HG02610 (cell line): ENCODE measurements around the gene EPHX1.
"Not testable (repeated sequence)": the region's sequence is repeated elsewhere in the genome, so short reads cannot be mapped to it uniquely, and the experiment has no call there.

Experiments used
- ATAC-seq: cut with Tn5 transposase; IDR thresholded peaks from one replicate; pipeline ENCODE4 v1.9.1; 2021; ENCODE audit warnings: mild to moderate bottlenecking, moderate library complexity; ENCODE audit not compliant: unreplicated experiment

EPHX1 gene

DNA sequence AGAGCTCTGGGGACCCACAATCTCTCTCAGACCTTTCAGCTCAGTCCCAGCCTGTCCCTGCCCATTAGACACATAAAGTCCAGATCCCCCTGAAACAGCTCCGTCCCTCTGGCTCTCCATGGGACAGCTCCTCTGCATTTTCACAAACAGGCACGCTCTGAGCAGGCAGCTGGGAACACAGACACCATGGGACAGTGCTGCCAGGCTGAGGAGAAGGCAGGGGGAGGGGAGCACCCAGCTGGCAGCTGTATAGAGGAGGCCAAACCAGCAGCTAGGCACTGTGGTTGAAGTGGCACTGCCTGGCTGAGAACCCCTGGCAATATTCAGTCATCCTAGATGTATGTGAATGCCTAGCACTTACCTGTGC lies 70.3 kb downstream of the EPHX1 start:
- ATAC-seq = no peak

- ATAC-seq = no peak
These were observed 70.7 kb downstream of the EPHX1 start for GRCh38 chr1:225880636-225881035.

DNA sequence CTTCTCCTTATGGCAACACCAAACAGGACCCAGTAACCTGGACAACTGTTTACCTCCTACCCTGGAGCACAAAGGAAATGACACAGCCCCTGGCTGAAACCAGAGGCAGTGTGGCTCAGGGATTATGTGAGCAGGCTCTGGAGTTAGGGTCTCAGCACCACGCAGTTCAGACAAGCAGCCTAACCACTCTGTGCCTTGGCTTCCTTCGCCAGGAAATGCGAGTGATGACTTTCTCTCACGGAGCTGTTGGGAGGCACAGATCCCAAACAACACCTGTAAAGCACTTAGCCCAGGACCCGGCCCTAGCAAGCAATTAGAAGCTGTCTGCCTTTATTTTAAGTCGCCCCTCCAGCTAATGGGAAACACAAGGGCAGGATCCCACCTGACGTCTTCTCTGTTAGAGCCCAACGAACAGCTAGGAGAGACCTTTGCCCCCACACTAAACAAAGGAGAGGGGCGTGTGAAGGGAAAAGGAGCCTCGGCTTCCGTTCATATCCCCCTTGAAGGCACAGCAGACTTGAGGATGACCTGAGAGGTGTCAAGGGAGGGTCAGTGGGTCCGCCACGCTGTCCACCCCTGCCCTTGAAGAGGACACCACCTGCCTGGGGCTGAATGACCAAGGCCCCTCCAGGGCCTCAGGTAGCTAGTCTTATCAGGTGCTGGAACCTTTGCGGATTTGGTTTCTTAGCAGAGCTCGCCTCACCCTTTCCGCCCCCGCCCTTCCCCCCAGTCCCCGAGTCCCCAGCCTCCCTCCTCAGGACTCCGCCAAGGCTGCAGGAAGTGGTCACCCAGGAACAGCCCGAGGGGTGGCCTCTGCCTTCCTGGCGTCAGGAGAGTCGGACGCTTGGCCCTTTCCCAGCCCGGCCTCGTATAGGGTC lies 71.4 kb downstream of the EPHX1 start:
- no peak for ATAC-seq

DNA sequence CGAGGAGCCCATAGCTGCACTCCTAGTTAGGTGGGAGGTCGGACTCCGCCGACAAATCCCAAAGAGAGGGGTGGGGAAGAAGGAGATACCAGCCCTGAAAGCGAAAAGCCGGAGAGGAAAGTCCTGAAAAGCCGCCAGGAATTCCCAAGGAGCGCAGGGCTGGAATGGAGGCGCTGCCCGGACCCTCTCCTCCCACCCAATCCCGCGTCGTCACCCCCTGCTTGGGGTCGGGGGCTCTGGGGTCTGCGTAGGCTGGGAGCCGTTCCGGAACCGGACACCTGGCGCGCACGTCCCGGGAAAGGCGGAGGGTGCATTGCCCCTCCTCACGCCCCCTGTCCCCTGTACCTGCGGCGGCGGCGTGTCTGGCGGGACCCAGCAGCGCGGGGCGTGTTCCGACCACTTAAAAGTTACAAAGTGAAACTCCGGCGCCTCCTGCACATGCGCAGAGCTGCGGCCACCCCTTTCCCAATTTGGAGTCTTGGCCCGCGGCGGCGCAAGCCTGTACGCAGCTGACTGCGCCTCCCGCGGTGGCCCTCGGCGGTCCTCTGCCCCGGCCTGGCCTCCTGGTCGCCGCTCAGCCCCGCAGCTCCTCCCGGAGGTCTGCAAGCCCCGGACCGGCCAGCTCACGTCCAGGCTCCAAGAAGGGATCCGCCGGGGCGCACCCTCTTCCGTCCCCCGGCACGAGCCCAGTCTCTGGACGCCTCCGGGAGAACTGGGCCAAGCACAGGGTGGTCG lies 72.2 kb downstream of the EPHX1 start, which contains the start of gene TMEM63A:
Gene TMEM63A, minus strand, starts transcription at position 422 of the 735 bp plus-strand sequence. CDS start 4,800 bp downstream, outside the sequence.
- ATAC-seq = peak; percentile 65

DNA sequence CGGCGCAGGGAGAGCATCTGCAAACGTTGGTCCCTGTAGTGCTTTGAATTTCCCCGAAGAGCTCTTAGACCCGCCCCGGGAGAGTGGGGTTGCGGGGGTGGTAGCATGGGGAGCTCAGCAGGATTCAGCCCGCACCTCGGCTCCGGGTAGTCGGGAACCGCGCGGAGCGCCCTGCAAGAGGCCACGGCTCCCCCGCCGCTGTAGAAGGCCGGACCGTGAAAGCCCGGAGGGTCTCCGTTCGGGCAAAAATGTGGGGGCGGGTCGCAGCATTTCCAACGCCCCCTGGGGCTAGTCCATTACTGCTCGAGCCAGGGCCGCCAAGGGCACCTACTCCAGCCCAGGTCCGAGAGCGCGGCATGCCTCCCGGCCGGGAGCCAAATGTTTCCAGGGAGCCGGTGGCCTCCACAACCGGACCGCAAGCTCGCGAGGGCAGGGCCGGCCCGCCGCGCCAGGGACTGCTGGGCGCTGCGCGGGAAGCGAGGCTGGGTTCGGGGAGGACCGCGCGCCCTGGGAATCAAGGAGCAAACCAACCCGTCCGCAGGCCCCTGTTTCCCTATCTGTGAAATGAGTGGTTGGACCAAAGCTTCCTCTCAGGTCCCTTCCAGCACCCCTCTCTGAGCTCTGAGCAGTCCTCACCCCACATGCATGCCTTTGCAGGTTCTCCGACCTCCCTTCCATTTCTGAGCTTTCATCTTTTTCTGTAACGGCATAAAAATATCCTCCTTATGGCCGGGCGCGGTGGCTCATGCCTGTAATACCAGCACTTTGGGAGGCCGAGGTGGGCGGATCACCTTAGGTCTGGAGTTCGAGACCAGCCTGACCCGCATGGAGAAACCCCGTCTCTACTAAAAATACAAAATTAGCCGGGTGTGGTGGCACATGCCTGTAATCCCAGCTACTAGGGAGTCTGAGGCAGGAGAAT lies 73.0 kb downstream of the EPHX1 start:
- peak; percentile 14 for ATAC-seq

DNA sequence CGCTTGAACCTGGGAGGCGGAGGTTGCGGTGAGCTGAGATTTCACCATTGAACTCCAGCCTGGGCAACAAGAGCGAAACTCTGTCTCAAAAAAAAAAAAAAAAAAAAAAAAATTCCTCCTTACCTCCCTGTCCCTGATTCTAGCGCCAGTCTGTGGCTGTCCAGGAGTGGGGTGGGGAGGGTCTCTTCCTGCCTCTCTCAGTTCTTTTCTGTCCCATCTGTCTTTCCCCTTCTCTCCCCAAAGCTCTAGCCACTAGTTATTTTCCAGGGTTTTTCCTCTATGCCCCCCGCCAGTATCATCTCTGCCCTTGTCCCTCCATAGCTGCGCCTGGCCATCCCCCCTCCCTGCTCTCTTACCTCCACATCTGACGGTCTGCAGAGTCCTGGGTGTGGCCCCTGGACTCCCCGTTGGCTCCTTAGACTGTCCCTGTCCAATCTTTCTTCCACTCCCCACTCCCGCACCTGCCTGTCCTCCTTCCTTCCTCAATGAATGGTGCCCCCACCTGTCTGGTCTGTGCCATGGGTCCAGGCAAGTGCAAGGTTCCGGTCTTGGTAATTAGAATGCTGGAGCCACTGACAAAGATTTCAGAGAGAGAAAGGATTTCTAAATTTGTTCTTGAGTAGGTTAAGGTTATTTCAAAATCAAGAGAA lies 73.8 kb downstream of the EPHX1 start:
- no peak for ATAC-seq

- no peak for ATAC-seq
These were observed 75.4 kb downstream of the EPHX1 start for GRCh38 chr1:225885336-225885735.

DNA sequence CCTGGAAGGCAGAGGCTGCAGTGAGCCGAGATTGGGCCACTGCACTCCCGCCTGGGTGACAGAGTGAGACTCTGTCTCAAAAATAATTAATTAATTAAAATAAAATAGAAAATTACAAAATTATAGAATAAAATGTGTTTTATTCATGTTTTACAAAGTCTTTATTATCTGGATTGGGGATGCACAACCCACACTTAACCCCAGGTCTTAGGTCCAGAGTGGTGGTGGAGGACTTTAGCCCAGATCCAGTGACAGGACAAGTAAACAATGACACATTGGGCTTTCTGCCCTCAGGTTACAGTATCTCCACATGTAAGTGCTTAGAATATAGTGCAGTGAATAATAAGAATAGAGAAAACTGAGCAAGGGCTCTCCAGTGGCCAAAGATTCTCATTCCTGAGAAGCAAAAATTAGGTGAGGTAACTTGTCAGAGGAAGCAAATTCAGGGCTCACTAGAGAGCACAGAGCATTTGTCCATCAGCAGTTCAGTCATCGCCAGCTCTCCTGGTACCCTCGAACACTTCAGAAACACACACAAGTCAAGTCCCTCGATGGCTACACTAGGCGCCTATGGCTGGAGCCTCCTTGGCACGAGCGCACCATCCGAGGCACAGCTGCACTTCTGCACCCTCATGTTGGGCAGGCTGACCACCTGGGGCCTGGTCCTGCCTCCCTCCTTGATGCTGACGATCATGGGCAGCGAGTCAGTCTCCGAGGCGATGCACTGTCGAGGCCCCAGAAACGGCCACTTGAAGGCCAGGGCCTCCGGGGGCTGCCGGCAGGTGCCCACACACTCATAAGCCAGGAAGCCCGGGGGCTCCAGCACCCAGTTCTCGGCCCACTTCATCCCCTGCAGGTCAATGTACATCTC lies 76.5 kb downstream of the EPHX1 start:
- no peak for ATAC-seq

- no peak for ATAC-seq
These were observed 77.0 kb downstream of the EPHX1 start for GRCh38 chr1:225887030-225887314.

DNA sequence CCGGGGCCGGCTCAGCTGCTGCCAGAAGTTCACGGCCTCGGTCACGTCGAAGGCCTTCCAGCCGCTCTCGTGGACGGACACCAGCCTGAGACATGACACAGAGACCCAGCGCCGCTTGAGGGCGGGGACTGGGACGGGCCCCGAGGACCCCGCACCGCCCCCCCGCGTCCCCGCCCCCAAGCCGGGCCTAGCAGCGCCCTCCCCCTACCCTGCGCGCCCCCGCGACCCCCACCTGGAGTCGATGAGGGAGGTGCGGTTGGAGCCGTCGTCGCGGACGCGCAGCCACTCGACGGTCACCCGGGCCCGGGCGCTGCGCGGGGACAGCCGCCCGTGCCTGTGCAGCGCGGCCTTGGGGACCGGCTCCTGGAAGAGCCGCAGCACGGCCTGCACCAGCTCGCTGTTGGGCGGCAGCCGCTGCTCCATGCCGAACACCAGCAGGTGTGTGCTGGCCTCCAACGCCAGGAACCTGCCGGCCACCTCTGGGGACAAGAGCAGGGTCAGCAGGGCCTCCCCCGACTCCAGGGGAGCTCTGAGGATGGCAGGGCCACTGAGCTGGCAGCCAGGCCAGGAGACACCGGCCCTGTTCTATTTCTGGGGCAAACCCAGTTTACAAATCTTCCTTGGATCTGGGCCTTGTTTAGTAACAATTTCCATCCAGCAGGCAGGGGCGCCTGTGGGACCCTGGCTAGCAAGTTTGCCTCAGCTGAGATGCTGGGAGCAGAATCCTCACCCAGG lies 77.8 kb downstream of the EPHX1 start:
- ATAC-seq = not testable (repeated sequence)

- no peak for ATAC-seq
These were observed 78.5 kb downstream of the EPHX1 start for GRCh38 chr1:225888289-225888897.

- no peak for ATAC-seq
These were observed 79.1 kb downstream of the EPHX1 start, which contains the start of gene LEFTY1 for GRCh38 chr1:225888898-225889601. LEFTY1 (minus strand) TSS chr1:225889146; CDS start chr1:225889066, 80 bp downstream.

DNA sequence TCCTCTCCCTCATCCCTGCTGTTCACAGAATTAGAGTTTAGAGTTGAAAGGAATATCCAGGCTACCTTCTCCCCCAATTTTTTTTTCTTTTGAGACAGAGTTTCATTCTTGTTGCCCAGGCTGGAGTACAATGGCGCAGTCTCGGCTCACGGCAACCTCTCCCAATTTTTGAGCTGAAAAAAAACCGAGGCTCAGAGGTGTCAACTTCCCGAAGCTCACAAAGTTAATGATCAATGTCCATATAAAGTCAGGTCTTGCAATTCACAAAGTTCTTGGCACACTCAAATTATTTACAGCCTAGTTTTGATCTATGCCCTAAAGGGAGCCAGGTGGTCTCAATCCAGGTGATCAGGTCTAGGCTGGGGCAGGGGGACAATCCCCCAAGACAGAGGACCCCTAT lies 79.8 kb downstream of the EPHX1 start:
- no peak for ATAC-seq

DNA sequence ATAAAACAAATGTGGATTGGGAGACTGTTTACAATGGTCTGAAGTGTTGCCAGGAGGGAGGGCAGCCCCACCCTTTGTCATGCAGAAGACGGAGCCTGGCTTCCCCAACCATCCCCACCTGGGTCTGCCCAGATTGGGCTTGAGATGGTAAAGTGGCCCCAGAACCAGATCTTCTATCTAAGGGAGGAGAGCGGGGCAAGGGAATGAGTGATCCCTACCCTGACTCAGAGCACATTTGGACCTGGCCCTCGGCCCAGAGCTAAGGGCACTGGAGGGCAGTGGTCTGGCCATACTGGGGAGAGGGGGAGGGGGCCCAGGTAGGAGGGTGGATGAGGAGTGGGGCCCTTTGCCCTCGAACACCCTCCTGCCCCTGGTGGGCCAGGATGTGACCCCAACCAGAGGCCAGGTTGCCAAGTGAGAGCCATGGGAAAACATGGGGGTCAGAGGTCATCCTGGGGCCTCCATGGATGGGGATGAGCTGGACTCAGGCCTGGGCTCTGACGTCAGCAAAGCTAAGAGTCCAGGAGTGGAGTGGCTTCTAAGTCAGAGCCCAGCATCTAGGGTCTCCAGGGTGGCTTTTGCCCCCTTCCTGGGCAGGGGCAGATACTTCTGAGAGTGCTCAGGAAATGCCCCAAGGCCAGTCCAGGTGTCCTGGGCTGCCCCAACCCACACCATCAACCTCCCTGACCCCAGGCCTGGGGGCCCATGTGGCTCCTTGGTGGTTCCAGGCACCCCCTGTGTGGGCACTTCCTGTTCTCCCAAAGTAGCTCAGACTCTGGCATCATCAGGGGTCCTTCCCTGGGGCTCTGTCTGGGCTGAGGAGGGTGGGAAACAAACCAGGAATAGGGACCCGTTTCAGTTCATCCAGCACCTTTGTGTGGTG lies 80.7 kb downstream of the EPHX1 start:
- ATAC-seq = no peak

DNA sequence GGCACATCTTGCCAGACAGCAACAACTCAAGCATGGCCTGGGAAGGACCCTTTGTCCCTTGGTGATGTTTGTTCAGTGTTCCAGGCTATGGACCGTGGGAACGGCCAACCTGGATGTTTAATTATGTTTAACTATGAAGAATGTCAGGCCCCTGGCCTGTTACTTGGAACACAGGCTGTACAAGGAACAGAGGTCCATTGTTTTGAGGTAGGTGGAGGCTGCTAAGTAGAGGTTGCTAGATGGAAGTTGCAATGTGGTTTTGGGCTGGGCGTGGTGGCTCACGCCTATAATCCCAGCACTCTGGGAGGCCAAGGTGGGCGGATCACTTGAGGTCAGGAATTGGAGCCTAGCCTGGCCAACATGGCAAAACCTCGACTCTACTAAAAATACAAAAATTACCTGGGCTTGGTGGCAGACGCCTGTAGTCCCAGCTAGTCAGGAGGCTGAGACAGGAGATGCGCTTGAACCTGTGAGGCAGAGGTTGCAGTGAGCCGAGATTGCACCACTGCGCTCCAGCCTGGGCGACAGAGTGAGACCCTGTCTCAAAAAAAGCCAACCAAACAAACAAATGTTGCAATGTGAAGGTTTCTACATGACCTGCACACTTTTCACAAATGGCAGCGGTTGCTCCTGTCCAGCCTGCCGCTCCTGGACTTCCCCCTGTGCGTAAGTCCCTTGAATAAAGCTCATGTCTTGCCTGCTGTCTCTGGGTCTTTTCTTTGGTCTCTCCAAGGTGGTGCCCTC lies 81.5 kb downstream of the EPHX1 start:
- no peak for ATAC-seq

GRCh38 chr1:225892307-225892706 lies 82.4 kb downstream of the EPHX1 start:
- no peak for ATAC-seq
